GM12864 (cell line): ENCODE results near the gene GULP1.

ENCODE experiments used
- DNase-seq: peaks from one replicate; pipeline ENCODE4 v3.0.0-alpha.2; 2011; ENCODE audit warnings: low read depth
- H3K4me3 ChIP-seq: 2 replicates; pipeline ENCODE4 v1.5.1; 2011; ENCODE audit warnings: mild to moderate bottlenecking, low read depth, low read length, control low read depth
- CTCF ChIP-seq: IDR thresholded peaks from 2 replicates; pipeline ENCODE4 v1.5.1; 2011; ENCODE audit warnings: low read depth, mild to moderate bottlenecking, moderate library complexity, low read length, control low read depth, inconsistent platforms; ENCODE audit errors: missing control alignments

The GULP1 gene

GRCh38 chr2:188570370-188570769, 278.7 kb downstream of the GULP1 start:
- DNase-seq, result no peak
- no peak for TF ChIP-seq CTCF
- no peak overlapping the region for H3K4me3 ChIP-seq

DNA sequence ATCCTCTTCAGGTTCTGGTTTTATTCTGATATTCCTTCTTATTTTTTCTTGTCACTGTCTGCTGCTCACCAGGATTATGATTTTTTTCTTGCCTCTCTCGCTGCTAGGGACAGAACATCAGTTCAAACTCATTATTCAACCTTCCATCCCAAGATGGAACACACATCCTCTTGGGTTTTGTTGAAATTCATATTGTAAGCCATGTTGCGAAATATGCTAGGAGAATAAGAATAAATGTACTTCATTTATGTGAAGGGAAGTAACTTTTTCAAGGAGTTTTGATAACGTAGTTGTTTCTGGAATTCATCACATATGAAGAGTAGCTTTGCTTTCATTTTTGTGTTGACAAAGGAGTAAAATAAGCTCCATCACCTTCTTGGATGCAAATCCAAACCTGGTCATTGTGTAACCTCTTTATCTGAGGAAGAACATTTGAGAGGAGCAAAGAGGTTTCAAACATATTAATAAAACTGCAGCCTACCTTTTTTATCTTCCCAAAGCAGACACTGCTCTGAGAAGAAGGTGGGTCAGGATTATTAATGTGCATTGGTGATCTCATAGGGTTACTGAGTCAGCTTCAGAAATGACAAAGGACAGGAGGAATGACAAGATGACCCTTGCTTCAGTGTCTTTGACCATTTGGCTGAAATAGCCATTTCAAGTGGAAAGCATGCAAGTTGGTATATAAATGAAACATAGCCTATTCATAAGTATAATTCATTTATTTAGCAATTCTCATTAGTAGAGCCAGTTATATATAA, 280.0 kb downstream of the GULP1 start:
- TF ChIP-seq CTCF, result no peak
- DNase-seq, result no peak
- H3K4me3 ChIP-seq, result no peak overlapping the region

DNA sequence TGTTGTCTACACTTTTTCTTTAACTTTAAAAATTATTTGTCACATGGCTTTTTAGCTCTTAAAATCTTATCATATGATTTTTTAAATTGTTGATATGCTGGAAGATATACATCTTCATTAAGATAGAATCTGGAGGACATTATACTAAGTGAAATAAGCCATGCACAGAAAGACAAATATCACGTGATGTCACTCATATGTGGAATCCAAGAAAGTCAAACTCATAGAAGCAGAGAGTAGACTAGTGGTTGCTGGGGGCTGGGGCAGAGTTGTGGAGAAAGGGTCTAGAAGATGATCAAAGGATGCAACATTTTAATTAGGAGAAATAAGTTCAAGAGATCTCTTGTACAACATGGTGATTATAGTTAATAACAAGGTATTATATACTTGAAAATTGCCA, 280.9 kb downstream of the GULP1 start:
- no peak for TF ChIP-seq CTCF
- H3K4me3 ChIP-seq, result no peak overlapping the region
- DNase-seq, result no peak

GRCh38 chr2:188573453-188573852, 281.8 kb downstream of the GULP1 start:
- TF ChIP-seq CTCF, result no peak
- H3K4me3 ChIP-seq, result no peak overlapping the region
- DNase-seq, result no peak

DNA sequence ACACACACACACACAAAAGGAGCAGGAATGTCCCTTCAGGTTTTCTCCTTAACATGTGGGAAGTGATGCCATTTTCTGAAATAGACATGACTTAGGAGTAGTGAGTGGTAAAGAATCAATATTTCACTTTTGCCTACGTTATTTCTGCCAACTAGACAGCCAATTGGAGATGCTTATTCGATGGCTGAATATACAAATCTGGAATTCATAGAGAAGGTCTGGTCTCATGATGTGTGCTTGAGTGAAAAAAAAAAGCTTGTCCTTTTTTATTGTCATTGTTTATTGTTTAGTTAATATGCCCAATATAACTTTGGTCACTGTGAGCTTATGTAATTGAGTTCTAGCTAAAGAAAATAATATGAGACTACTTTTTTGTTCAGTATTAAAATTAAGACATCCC, 284.3 kb downstream of the GULP1 start:
- no peak overlapping the region for H3K4me3 ChIP-seq
- no peak for DNase-seq
- no peak for TF ChIP-seq CTCF

GRCh38 chr2:188576651-188577050, 285.0 kb downstream of the GULP1 start:
- no peak for DNase-seq
- no peak overlapping the region for H3K4me3 ChIP-seq
- no peak for TF ChIP-seq CTCF

DNA sequence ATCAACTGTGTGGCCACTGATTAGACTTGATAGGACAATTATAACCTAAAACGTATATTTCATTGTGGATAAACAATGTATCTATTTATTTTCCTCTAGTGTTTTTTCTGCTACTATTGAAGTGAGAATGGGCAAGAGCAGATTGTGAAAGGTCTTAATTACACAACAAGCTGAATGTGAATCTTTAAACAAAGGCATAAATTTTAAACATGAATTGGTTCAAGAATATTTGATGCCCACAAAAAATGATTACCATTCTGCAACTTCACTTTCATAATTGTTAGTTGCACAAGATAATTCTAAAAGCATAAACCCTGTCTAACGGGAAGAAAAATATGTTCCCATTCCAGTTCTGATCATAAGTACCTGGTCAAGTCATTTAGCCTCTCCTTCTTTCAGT, 285.6 kb downstream of the GULP1 start:
- no peak overlapping the region for H3K4me3 ChIP-seq
- no peak for TF ChIP-seq CTCF
- DNase-seq, result no peak
